NCI-H128 (cell line): Measurements from ENCODE around the gene CHST3.
"Not testable (repeated sequence)": the region's sequence is repeated elsewhere in the genome, so short reads cannot be mapped to it uniquely, and the experiment has no call there.

ENCODE experiments used
- DNase-seq: peaks from one replicate; lab custom pipeline; 2025; ENCODE audit not compliant: unreplicated experiment; lab: John Stamatoyannopoulos, UW

The CHST3 gene

DNA sequence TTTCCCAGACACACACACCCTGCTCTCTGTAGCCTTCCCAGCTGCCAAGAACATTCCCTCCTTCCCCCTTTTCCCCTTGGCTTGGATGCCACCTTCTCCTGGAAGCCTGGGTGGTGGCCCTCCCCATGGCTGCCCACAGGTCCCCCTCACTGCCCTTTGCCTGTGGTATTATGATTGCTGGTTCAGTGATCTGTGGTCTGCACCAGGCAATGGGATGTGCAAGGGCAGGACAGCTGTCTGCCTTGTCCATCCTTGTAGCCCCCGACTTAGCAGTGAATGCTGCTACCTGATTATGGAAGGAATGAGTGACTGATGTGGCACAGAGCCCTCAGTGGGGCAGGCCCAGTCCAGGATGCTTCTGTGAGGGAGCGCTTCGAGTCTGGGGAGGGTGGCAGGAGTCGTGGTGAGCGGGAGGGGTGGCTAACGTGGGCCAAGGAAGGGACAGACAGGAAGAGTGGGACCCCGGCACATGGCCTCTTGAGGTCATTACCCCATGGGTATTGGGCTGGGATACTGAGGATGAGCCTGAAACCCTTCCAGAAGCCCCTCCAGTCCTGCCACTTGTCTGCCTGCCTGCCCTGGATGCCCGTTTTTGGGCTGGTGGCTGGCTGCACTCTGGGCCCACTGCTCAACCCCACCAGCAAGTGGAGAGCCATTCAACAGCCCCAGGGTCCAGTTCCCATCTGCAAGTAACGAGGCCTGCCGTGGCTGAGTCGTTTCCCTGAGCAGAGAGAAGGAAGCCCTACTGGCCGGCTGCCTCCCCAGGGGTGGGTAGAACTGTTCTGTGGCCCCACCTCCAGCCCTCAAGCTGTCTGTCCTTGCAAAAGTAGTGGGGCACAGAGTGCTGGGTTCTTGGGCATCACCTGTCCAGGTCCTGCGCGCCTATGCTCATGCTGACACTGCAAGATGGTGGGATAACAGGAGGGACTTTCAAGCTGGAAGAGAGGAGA is 8.8 kb downstream of the CHST3 start:
- no peak for DNase-seq

GRCh38 chr10:71973777-71974488 is 9.7 kb downstream of the CHST3 start:
- no peak for DNase-seq

DNA sequence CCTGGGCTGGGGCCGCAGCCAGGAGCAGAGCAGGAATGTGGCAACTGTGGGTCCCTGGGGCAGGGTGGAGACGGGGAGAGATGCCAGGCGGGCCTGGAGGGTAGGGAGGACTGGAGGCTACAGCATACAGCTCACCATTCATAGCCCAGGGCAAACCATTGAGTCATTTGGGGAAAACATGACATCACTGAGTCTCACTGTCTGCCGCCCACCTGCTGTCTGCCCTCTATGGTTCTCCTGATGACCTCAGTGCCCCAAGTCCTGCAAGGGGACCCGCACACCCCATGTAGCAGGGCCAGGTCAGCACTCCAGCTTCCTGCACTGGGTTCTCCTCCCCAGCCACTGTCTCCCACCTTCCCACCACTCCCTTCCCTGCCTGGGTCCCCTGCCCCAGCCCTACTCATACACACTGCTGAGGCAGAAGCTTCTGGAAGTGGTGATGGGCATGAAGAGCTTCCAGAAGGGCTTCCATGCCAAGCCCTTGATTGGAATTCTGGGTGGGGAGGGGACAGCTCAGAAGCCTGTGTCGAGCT is 10.4 kb downstream of the CHST3 start:
- DNase-seq: no peak

- DNase-seq: no peak
Measured at GRCh38 chr10:71975087-71975870, 11.1 kb downstream of the CHST3 start.

GRCh38 chr10:71975871-71976725 is 11.9 kb downstream of the CHST3 start:
- no peak for DNase-seq

DNA sequence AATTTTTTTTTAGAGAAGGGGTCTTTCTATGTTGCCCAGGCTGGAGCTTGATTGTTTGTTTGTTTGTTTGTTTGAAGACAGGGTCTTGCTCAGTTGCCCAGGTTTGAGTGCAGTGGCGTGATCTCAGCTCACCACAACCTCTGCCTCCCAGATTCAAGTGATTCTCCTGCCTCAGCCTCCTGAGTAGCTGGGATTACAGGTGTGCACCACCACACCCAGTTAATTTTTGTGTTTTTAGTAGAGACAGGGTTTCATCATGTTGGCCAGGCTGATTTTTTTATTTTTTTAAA is 13.4 kb downstream of the CHST3 start:
- not testable (repeated sequence) for DNase-seq

GRCh38 chr10:71978476-71978875 is 14.3 kb downstream of the CHST3 start:
- no peak for DNase-seq

DNA sequence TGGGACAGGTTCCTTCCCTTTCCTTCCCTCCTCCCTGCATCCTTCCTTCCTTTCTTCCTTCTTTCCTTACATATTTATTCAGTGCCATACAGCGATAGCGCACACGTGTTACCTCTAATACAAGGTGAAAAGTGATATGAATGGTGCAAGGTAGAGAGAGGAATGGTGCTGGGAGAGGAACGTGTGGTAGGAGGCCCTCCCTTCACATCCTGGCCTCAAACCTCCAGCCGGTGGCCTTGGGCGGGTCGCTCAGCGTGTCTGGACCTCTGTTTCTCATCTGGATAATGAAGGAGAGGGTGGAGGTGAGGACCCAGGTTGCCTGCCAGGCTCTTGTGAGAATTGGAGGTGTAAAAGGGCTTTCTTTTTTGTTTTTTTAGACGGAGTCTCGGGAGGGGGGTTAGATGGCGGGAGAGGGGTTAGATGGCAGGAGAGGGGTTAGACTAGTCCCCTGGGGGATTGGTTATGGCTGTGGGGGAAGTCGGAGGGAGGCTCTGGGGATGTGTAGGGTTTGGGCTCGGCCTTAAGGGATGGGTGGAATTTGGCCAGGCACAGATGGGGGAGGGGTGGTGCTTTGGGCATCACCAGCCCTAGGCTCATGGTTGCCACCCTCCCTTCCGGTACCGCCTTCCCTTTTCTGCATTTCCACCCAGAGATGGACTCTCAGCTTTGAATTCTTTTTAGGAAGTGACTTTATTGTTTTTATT is 14.9 kb downstream of the CHST3 start:
- DNase-seq: no peak

GRCh38 chr10:71979692-71980062 is 15.5 kb downstream of the CHST3 start:
- no peak for DNase-seq

DNA sequence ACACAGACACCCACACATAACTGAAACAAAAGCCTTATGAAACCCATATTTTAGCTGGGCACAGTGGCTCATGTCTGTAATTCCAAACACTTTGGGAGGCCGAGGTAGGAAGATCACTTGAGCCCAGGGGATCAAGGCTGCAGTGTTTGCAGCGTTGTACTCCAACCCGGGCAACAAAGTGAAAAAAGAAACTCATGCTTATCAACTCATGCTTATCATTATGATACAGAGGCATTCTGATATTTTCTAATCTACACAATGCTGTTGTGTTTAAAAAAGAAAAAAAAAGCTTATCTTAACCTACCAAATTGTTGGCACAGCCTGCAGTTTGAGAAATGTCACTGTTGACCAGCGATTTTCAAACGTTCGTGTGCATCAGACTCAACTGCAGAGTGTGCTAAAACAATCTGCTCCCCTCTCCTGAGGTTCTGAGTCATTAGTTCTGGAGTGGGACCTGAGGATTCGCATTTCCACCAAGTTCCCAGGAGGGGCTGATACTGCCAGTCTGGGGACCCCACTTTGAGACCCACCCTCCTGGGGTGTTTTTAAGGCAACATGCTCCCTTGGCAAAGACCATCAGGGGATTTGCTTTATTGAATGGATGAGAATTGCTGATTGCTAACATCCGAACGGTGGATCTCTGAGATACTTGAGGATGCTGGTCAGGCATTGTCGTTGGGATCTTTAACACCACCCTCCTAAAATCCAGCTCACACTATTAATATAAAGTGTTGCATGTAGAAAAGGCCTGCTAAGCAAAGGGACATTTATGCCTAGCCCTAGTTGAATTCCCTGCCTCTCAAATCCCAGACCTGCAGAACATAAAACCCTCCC is 16.2 kb downstream of the CHST3 start:
- no peak for DNase-seq

- no peak for DNase-seq
Measured at GRCh38 chr10:71981015-71981875, 17.1 kb downstream of the CHST3 start.

DNA sequence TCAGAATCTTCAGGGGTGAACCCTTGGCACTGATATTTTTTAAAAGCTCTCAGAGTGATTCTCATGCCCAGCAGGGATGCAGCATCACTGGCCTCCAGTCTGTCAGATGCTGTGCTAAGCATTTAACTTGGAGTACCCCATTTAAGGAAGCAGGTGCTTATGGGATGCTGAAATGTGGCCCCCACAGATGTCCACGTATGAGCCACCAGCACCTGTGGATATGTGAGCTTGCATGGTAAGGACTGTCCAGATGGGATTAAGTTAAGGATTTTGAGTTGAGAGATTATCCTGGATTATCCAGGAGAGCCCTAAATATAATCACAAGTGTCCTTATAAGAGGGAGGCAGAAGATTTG is 17.7 kb downstream of the CHST3 start:
- DNase-seq: no peak

DNA sequence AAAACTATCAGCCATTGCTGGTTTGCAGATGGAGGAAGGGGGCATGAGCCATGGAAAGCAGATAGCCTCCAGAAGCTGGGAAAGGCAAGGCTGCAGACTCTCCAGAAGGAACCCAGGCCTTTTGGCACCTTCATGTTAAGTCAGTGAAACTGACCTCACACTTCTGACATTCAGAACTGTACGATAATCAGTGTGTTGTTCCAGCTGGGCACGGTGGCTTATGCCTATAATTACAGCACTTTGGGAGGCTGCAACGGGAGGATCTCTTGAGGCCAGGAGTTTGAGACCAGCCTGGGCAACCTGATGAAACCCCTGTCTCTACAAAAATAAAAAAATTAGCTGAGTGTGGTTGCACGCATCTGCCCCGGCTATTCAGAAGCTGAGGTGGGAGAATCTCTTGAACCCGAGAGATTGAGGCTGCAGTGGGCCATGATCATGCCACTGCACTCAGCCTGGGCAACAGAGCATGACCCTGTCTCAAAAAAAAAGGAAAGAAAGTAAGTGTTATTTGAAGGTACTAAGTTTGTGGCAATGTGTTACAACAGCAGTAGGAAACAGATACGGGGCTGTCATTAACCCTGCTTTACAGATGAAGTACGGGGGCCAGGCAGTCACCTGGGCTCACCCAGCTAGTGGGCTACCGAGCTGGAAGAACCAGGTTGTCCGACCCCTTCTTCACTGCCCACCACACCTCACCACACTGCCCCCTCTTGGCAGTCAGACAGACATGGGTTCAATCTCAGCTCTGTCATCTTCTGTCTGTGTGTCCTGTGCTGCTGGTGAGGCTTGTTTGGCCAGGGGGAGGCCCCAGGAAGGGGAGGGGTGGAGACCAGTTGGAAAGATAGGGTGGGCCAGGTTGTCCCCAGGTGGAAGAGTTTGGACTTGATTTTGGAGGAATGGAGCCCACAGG is 18.3 kb downstream of the CHST3 start:
- DNase-seq: no peak

GRCh38 chr10:71984126-71984808 is 20.1 kb downstream of the CHST3 start:
- no peak for DNase-seq

- no peak for DNase-seq
Measured at GRCh38 chr10:71984809-71985388, 20.7 kb downstream of the CHST3 start.

GRCh38 chr10:71985542-71986250 is 21.5 kb downstream of the CHST3 start:
- no peak for DNase-seq
